ENCODE data around the gene CCL28.

CCL28 gene

DNA sequence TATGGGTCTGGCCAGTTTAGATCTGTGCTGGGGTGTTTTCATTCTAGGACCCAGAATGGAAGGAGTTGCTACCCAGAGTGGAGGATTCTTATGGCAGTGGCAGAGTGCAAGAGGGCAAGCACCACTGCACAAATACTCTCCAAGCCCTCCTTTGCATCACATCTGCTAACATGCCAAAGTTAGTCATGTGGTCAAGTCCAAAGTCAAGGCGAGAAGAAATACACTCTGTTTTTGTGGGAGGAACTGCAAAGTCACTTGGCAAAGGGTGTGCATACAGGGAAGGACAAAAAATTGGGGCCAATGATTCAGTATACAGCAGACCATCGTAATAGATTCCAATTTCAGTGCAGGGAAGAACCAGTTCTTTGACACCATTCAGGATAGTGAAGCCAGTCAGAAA lies 55.1 kb downstream of the CCL28 start:
- DNase-seq (ENCODE audit: low spot score): no peak

DNA sequence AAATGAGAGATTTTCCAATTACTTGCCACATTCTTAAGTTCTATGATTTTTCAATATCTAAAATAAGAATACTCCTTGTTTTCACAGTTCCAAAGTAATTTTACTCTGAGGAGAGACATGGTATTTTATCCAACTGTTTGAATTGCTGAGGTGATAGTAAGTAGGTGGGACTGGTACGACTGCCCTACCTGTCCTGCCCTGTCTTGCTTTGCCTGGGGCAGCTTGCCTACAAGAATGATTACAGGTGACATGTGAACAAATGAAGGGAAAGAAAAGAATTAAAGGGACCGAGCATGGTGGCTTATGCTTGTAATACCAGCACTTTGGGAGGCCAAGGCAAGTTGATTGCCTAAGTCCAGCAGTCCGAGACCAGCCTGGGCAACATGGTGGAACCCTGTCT lies 57.4 kb downstream of the CCL28 start:
- DNase-seq (ENCODE audit: low spot score): no peak

- DNase-seq (ENCODE audit: low spot score): no peak
These were observed 58.5 kb downstream of the CCL28 start for GRCh38 chr5:43353668-43354067.

GRCh38 chr5:43352915-43353314 lies 59.3 kb downstream of the CCL28 start:
- no peak for DNase-seq (ENCODE audit: low spot score)

GRCh38 chr5:43352131-43352530 lies 60.1 kb downstream of the CCL28 start:
- no peak for DNase-seq (ENCODE audit: low spot score)

DNA sequence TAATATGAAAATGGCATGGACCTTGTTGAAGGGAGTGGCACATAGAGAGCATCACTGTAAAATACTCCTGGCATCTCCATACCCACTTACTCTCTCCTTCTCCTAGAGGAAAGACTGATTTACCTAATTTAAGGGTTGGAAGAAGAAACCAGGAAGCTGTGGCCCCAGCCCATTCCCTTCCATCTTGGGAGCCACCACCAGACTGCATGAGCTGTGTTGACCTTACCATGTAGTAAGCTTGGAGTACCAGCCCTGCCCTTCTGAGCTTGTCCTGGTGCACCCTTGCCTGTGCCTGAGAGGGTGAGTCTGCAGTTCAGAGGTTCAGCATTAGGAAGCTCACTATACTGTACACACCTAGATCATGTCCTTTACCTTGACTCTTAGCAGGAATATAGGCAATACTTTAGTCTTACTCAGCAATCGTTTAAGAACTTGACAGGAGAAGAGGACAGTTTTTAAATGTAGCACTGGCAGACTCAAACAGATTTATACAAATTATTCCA lies 63.3 kb downstream of the CCL28 start:
- DNase-seq (ENCODE audit: low spot score): no peak

DNA sequence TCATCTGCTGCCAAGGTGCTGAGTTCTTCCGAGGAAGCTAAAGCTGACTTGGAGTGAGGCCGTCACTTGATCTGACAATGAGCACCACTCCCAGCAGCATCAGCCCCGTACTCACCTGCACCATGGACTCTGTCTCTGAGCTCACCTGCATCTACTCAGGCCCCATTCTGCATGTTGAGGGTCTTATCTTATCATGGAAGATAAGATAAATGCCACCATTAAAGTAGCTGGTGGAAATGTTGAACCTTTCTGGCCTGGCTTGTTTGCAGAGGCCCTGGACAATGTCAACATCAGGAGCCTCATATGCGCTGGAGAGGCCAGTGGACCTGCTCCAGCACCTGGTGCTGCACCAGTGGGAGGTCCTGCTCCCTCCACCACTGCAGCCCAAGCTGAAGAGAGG lies 64.0 kb downstream of the CCL28 start:
- DNase-seq (ENCODE audit: low spot score): no peak

DNA sequence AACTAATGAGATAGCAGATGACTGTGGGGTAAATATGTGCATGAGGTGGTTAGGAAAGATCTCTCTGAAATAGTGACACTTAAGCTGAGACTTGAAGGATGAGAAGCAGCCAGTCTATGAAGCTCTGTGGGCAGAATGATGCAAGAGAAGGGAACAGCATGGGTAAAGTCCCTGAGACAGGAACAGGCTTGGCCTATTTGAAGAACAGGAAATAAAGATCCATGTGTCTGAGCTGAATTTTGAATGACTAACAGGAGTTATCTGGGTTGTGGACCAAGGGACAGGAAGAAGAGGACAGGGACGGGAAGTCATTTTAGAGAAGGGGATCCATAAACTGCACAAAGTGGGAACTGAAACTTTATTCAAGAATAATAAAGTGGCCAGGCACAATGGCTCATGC lies 73.3 kb downstream of the CCL28 start:
- no peak for DNase-seq (ENCODE audit: low spot score)

- no peak for DNase-seq (ENCODE audit: low spot score)
These were observed 76.0 kb downstream of the CCL28 start for GRCh38 chr5:43336159-43336558.

DNA sequence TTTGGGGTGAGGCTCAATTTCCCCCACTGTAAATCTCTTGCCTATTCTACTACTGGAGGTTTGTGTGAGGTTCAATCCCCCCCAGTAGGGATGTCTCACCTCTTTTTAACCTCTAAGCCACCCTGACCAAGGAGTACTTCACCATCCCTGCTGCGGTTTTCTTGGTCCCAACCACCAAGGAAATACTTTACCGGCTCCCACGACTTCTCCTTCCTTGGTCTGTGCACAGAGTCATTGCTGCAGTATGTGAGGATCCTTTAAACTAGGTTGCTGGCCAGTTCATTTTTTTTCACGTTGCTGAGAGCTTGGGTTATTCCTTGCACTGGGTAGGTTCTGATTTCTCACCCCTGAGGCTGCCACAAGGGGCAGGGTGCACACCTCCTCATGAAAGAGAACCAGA lies 76.5 kb downstream of the CCL28 start:
- no peak for DNase-seq (ENCODE audit: low spot score)

GRCh38 chr5:43332401-43332800 lies 79.8 kb downstream of the CCL28 start:
- DNase-seq (ENCODE audit: low spot score): no peak

Data from hematopoietic multipotent progenitor cell treated with erythropoietin and hydrocortisone succinate and interleukin-3 and kit ligand, for 15 days (in vitro differentiated cells).